ENCODE data around the gene PPP2R3C. TPM values are rescaled to one million over a fixed set of nuclear protein-coding genes. Genes with fewer than 3 reads are reported as not detected.

The PPP2R3C gene
- total and polyA plus RNA-seq, 2 of the 13 experiments (the other 11 are each of a cell fraction or from before 2014, with no cell fraction given), result 63.4 to 102 TPM

GRCh38 chr14:35144029-35144428 lies 22.2 kb upstream of the PPP2R3C start (continued):
- peak; percentile 86; the same call in 1 of the 2 replicates for TF ChIP-seq THRA (CRISPR knock-in tag; IDR thresholded peaks at IDR 0.05; ENCODE audit: borderline replicate concordance)
- TF ChIP-seq ZNF674 (CRISPR knock-in tag; IDR thresholded peaks at IDR 0.05; ENCODE audit: low read depth), result no peak
- TF ChIP-seq JUNB (CRISPR knock-in tag; IDR thresholded peaks at IDR 0.05; ENCODE audit: borderline replicate concordance), result no peak
- peak; percentile 60 for TF ChIP-seq HNF4A (CRISPR knock-in tag; IDR thresholded peaks at IDR 0.05)
- TF ChIP-seq ZNF18 (CRISPR knock-in tag; IDR thresholded peaks at IDR 0.05; ENCODE audit: insufficient replicate concordance), result no peak
- 0 out of 2 replicates have a peak, but pooled peaks have one; percentile 22 for TF ChIP-seq ATF2 (CRISPR knock-in tag; IDR thresholded peaks at IDR 0.05)
- no peak for TF ChIP-seq YEATS2 (CRISPR knock-in tag; IDR thresholded peaks at IDR 0.05; ENCODE audit: borderline replicate concordance)
